Activated T-cell treated with anti-CD3 and anti-CD28 coated beads for 1 hour (primary cell): ENCODE results near the gene LAMTOR5.
"Not testable (repeated sequence)": the region's sequence is repeated elsewhere in the genome, so short reads cannot be mapped to it uniquely, and the experiment has no call there.

Experiments
- DNase-seq: peaks from one replicate; pipeline ENCODE4 v3.0.0-alpha.2; 2020; ENCODE audit warnings: low read depth

Gene LAMTOR5

DNA sequence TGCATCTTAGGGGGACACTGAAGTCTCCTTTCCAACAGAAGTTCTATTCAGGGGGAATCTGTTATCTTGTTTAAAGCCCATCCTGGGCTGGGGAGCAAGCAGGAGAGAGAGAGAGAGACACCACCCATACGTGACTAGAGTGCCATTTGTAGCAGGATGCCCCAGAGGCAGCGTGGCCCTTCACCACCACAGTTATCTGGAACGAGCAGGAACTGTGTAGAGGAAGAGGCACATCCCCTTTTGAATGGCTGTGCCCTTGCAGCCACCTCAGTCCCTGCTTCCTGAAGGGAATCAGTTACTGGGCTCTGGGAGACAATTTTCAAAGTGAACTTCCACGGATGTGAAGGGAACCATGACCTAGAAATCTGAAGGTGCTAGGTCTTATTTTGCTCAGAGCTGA is 19.4 kb upstream of the LAMTOR5 start:
- DNase-seq = no peak

GRCh38 chr1:110425612-110426152 is 18.2 kb upstream of the LAMTOR5 start:
- no peak for DNase-seq

- no peak for DNase-seq
These were observed 17.5 kb upstream of the LAMTOR5 start for GRCh38 chr1:110424699-110425611.

DNA sequence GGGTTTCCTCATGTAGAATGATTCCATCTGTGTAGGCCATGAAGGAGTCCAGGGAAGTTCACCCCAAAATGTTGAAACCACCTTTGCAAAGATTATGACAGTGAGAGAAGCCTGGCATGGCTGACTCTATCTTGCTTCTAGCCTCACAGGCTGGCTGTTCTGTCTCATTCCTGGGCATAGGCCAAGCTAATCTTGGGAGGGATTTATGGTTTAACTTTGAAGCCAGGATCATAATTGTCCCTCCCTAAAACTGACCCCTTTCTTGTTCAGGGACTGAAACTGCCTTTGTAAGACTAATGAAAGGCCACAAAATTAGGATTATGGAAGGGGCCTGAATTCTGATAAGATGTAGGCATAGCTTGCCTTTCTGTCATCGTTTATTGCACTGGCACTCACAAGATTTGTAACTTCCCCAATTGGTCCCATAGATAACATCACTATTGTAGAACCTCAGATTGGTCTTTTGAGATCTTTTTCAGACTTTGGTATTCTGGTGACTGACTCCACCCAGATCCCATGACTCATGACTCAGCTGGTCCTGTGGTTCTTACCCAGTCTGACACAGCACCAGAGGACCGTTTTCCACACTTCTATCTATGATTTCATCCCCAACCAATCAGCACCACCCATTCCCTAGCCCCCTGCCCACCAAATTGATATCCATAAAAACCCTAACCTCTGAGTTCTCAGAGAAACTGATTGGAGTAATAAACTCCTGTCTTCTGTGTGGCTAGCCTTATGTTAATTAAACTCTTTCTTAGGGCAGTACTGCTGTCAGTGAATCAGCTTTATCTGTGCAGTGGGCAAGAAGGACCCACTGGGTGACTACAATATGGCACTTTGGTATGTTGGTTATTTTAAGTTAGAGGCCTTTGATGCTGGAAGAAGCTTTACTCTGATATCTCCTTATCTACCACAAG is 13.6 kb upstream of the LAMTOR5 start:
- no peak for DNase-seq

GRCh38 chr1:110420023-110420662 is 12.6 kb upstream of the LAMTOR5 start:
- DNase-seq = no peak

- DNase-seq = no peak
These were observed 11.2 kb upstream of the LAMTOR5 start for GRCh38 chr1:110418729-110419128.

DNA sequence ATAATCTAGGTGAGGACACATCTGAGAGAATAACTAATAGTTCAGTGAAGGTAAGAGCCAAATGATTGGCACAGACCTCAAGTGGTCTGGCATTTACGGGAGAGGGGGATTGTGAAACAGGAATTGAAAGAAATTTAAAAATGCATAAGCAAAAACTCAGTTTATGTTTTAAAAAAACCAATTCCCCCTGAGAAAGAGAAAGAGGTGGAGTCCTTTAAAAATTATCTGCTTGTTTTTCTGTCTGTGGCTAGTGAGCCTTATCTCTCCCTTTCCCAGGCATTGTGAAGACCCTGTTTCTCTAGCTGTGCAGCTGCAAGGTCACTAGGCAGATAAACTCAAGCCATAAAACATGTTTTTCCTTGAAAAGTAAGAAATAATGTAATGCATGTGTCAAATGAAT is 5.6 kb upstream of the LAMTOR5 start:
- DNase-seq = not testable (repeated sequence)

GRCh38 chr1:110412576-110412975 is 5.1 kb upstream of the LAMTOR5 start:
- peak; percentile 53 for DNase-seq

DNA sequence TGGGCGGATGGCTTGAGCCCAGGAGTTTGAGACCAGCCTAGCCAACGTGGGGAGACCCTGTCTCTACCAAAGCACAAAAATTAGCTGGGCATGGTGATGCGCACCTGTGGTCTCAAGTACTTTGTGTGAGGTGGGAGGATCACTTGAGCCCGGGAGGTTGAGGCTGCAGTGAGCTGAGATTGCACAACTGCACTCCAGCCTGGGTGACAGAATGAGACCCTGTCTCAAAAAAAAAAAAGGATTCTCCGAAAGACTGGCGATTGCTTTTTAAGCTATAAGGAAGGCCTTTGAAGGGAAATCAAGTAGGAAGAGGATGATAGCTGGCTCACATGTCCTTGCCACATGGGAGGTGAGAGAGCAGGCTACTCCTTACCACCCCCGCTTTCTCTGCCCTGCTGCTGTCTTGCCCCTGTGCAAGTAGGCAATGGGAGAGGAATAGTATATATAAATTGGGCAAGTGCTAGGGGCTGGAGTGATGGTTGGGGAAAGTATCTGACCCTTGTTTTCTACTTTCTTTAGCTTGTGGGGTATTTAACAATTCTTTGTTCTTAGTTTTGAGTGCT is 3.8 kb upstream of the LAMTOR5 start:
- no peak for DNase-seq

GRCh38 chr1:110409316-110409715 is 1.8 kb upstream of the LAMTOR5 start:
- no peak for DNase-seq

DNA sequence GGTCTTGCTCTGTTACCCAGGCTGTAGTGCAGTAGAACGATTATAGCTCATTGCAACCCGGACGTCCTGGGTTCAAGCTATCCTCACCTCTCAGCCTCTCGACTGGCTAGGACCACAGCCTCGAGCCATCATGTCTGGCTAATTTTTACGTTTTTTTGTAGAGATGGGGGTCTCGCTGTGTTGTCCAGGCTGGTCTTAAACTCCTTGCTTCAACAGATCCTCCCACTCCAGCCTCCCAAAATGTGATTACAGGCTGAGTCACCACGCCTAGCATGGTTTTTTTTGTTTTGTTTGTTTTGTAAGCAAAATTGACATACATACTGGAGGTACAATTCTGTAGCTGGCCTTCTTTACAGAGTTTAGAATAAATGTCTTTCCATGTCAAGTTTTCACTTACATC is 994 bp upstream of the LAMTOR5 start:
- no peak for DNase-seq

DNA sequence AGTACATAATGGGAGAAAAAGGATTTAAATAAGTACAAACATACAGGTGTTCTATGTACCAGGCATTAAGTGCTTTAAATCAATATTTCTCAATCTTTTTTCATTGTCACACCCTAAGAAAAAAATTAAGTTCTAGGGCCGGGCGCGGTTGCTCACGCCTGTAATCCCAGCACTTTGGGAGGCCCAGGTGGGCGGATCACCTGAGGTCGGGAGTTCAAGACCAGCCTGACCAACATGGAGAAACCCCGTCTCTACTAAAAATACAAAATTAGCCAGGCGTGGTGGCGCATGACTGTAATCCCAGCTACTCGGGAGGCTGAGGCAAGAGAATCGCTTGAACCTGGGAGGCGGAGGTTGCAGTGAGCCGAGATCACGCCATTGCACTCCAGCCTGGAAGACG is 1.1 kb downstream of the LAMTOR5 start:
- not testable (repeated sequence) for DNase-seq

DNA sequence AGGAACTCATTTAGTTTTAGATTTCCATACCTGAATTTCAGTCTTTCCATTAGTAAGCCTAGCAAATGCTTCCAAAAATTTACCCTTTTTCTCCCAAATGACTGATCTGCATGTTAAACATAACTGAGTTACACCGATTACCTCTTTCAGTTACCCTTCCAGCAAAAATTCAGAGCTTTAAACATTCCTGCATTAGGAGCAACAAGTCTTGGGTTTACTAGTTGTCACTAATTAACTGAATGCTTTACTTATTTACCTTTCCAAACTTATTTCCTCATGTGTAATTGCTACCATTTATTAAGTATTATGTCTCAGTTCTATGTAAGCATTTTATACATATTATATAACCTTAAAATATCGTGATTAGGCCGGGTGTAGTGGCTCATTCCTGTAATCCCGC is 3.1 kb downstream of the LAMTOR5 start:
- DNase-seq = no peak

GRCh38 chr1:110403805-110404204 is 3.7 kb downstream of the LAMTOR5 start:
- DNase-seq = no peak

GRCh38 chr1:110396259-110396958 is 11.1 kb downstream of the LAMTOR5 start:
- DNase-seq = not testable (repeated sequence)

GRCh38 chr1:110394493-110394820 is 13.0 kb downstream of the LAMTOR5 start:
- no peak for DNase-seq

GRCh38 chr1:110393691-110394492 is 13.6 kb downstream of the LAMTOR5 start:
- no peak for DNase-seq

- DNase-seq = no peak
These were observed 14.2 kb downstream of the LAMTOR5 start for GRCh38 chr1:110393286-110393685.

- DNase-seq = no peak
These were observed 16.7 kb downstream of the LAMTOR5 start, which contains the start of gene SLC16A4 for GRCh38 chr1:110390692-110391245. TSS of gene SLC16A4 (minus strand) at chr1:110391026. CDS start at chr1:110389323, 1,703 bp downstream.

GRCh38 chr1:110390096-110390495 is 17.4 kb downstream of the LAMTOR5 start:
- DNase-seq = no peak
